H1 (cell line): ENCODE results near the gene RETREG3. TPM values are rescaled to one million over a fixed set of nuclear protein-coding genes. Genes with fewer than 3 reads are reported as not detected.

Experiments used
- CTCF ChIA-PET: fragments of 300-600 bp; sonication (Branson Sonifier 250); formaldehyde crosslinking; loops from one replicate; lab custom pipeline; 2021; ENCODE audit not compliant: partially characterized antibody; lab: Charles Lee
- POLR2A ChIA-PET: fragments of 300-600 bp; sonication (Branson Sonifier 250); formaldehyde crosslinking; loops from one replicate; lab custom pipeline; 2021; ENCODE audit warnings: inconsistent platforms; ENCODE audit not compliant: partially characterized antibody; lab: Charles Lee
- DNase-seq, 2 experiments: peaks; one replicate each; pipeline versions ENCODE4 v3.0.0 to v3.0.0-alpha.2; 2010 to 2022; ENCODE audit warnings: low spot score in 2 of 2, low read depth in 1 of 2, mixed read lengths in 1 of 2
- FAIRE-seq: peaks from 2 replicates; lab custom pipeline; 2011; peaks lifted over from hg19 to GRCh38; lab: Jason Lieb, UNC
- H2AFZ ChIP-seq: 2 replicates; pipeline ENCODE4 v1.8.1; 2012; ENCODE audit warnings: low read length, inconsistent platforms
- H2AK5ac ChIP-seq: 2 replicates; pipeline ENCODE4 v1.6.1; 2013; ENCODE audit warnings: low read depth, low read length
- H2BK120ac ChIP-seq: replicated peaks from 2 replicates; pipeline ENCODE3; 2013; ENCODE audit warnings: low read depth, low read length, inconsistent platforms
- H2BK12ac ChIP-seq: 2 replicates; pipeline ENCODE4 v1.6.1; 2013; ENCODE audit warnings: low read depth, low read length
- H2BK15ac ChIP-seq: 2 replicates; pipeline ENCODE4 v1.6.1; 2013; ENCODE audit warnings: low read length
- H2BK20ac ChIP-seq: 2 replicates; pipeline ENCODE4 v1.6.1; 2013; ENCODE audit warnings: low read length
- H2BK5ac ChIP-seq: 2 replicates; pipeline ENCODE4 v1.6.1; 2013; ENCODE audit warnings: low read depth, low read length
- H3K14ac ChIP-seq: 2 replicates; pipeline ENCODE4 v1.6.1; 2013; ENCODE audit warnings: inconsistent platforms; ENCODE audit not compliant: insufficient read length
- H3K18ac ChIP-seq: 2 replicates; pipeline ENCODE4 v1.6.1; 2013; ENCODE audit warnings: low read length; ENCODE audit errors: extremely low read depth
- H3K23ac ChIP-seq: 2 replicates; pipeline ENCODE4 v1.6.1; 2013; ENCODE audit warnings: inconsistent platforms; ENCODE audit not compliant: insufficient read length
- H3K23me2 ChIP-seq: 2 replicates; pipeline ENCODE4 v1.6.1; 2013; ENCODE audit warnings: low read depth, low read length
- H3K27ac ChIP-seq: 2 replicates; pipeline ENCODE4 v1.6.1; 2011; ENCODE audit warnings: low read depth, low read length, inconsistent platforms
- H3K27me3 ChIP-seq, 4 experiments: replicated peaks in 1 of 4; 1 replicate in 1 of 4; 2 replicates in 3 of 4; pipeline versions ENCODE4 v1.6.1 to v1.8.1; 2011 to 2013; ENCODE audit warnings: low read length in 3 of 4, mild to moderate bottlenecking in 3 of 4, inconsistent platforms in 2 of 4, mixed read lengths in 2 of 4, moderate library complexity in 1 of 4; ENCODE audit not compliant: control insufficient read depth in 3 of 4, insufficient read depth in 3 of 4; ENCODE audit errors: extremely low read depth in 1 of 4
- H3K36me3 ChIP-seq, 4 experiments: 2 replicates each; pipeline versions ENCODE4 v1.6.1 to v1.8.1; 2011 to 2013; ENCODE audit warnings: mild to moderate bottlenecking in 4 of 4, low read length in 3 of 4, moderate library complexity in 2 of 4, control low read depth in 1 of 4, inconsistent platforms in 1 of 4; ENCODE audit not compliant: insufficient read depth in 4 of 4, control insufficient read depth in 2 of 4
- H3K4ac ChIP-seq: replicated peaks from 2 replicates; pipeline ENCODE3; 2013; ENCODE audit warnings: low read length, low read depth, mixed read lengths, inconsistent platforms; ENCODE audit not compliant: insufficient read length
- H3K4me1 ChIP-seq, 4 experiments: replicated peaks in 1 of 4; 1 replicate in 1 of 4; 2 replicates in 3 of 4; pipeline versions ENCODE4 v1.6.1 to v1.8.1; 2011 to 2013; ENCODE audit warnings: low read length in 3 of 4, inconsistent platforms in 2 of 4, mixed read lengths in 1 of 4; ENCODE audit not compliant: insufficient read depth in 4 of 4, control insufficient read depth in 3 of 4
- H3K4me2 ChIP-seq, 2 experiments: 2 replicates each; pipeline versions ENCODE4 v1.6.1 to v1.8.1; 2011 to 2013; ENCODE audit warnings: low read depth in 2 of 2, low read length in 2 of 2, control low read depth in 1 of 2, inconsistent platforms in 1 of 2, mild to moderate bottlenecking in 1 of 2; ENCODE audit not compliant: insufficient read depth in 1 of 2
- H3K4me3 ChIP-seq, 4 experiments: fragments of 200-600, 300-600 bp in 1 of 4; sonication (generic), shearing (Covaris generic), sonication (Bioruptor Twin) in 1 of 4; 2 replicates each; pipeline versions ENCODE4 v1.5.1 to v1.8.1; 2011 to 2016; ENCODE audit warnings: low read length in 4 of 4, low read depth in 3 of 4, control low read depth in 2 of 4, inconsistent platforms in 2 of 4, mild to moderate bottlenecking in 2 of 4, mixed read lengths in 1 of 4, moderate library complexity in 1 of 4; ENCODE audit not compliant: insufficient read depth in 2 of 4; ENCODE audit errors: extremely low read depth in 1 of 4
- H3K56ac ChIP-seq: replicated peaks from 2 replicates; pipeline ENCODE3; 2013; ENCODE audit warnings: low read depth, mild to moderate bottlenecking, mixed read lengths, low read length, inconsistent platforms; ENCODE audit not compliant: insufficient read length
- H3K79me1 ChIP-seq: 2 replicates; pipeline ENCODE4 v1.6.1; 2013; ENCODE audit warnings: low read depth, low read length, control low read depth
- H3K79me2 ChIP-seq, 2 experiments: 2 replicates each; pipeline versions ENCODE4 v1.6.1 to v1.8.1; 2012 to 2013; ENCODE audit warnings: low read length in 2 of 2, mild to moderate bottlenecking in 2 of 2, inconsistent platforms in 1 of 2; ENCODE audit not compliant: insufficient read depth in 2 of 2, control insufficient read depth in 1 of 2
- H3K9ac ChIP-seq, 4 experiments: replicated peaks in 1 of 4; 1 replicate in 1 of 4; 2 replicates in 3 of 4; pipeline versions ENCODE4 v1.6.1 to v1.8.1; 2011 to 2013; ENCODE audit warnings: low read depth in 3 of 4, low read length in 3 of 4, control low read depth in 2 of 4, mild to moderate bottlenecking in 2 of 4, moderate library complexity in 2 of 4, inconsistent platforms in 1 of 4; ENCODE audit errors: extremely low read depth in 1 of 4
- H3K9me3 ChIP-seq, 2 experiments: 2 replicates each; pipeline versions ENCODE4 v1.6.1 to v1.8.1; 2012 to 2013; ENCODE audit warnings: mild to moderate bottlenecking in 2 of 2, moderate library complexity in 2 of 2, control low read depth in 1 of 2, inconsistent platforms in 1 of 2, low read depth in 1 of 2, low read length in 1 of 2, mixed read lengths in 1 of 2; ENCODE audit not compliant: insufficient read depth in 2 of 2
- H4K20me1 ChIP-seq, 2 experiments: replicated peaks in 1 of 2; 2 replicates each; pipeline versions ENCODE3 to v1.8.1; 2011 to 2013; ENCODE audit warnings: inconsistent platforms in 2 of 2, low read length in 2 of 2, mild to moderate bottlenecking in 1 of 2; ENCODE audit not compliant: insufficient read depth in 2 of 2, control insufficient read depth in 1 of 2
- H4K5ac ChIP-seq: 2 replicates; pipeline ENCODE4 v1.6.1; 2013; ENCODE audit warnings: low read length, low read depth, mixed read lengths, inconsistent platforms; ENCODE audit not compliant: insufficient read length
- H4K8ac ChIP-seq: 2 replicates; pipeline ENCODE4 v1.8.0; 2013; ENCODE audit warnings: mild to moderate bottlenecking, moderate library complexity, low read length, inconsistent platforms; ENCODE audit not compliant: insufficient read depth; ENCODE audit errors: extremely low read depth
- H4K91ac ChIP-seq: replicated peaks from 2 replicates; pipeline ENCODE3; 2013; ENCODE audit warnings: low read length, mixed read lengths, inconsistent platforms; ENCODE audit not compliant: insufficient read length
- BACH1 ChIP-seq: IDR thresholded peaks from 2 replicates; pipeline ENCODE4 v1.6.1; 2012; ENCODE audit warnings: low read length, improper control_type of control experiment
- GABPA ChIP-seq: IDR thresholded peaks from 2 replicates; pipeline ENCODE4 v1.6.1; 2011; ENCODE audit warnings: mild to moderate bottlenecking, low read length, moderate library complexity, borderline replicate concordance; ENCODE audit not compliant: insufficient read depth
- HDAC6 ChIP-seq: IDR thresholded peaks from one replicate; pipeline ENCODE4 v1.7.1; 2012; ENCODE audit warnings: low read depth, mild to moderate bottlenecking, inconsistent platforms, low read length, moderate library complexity
- RFX5 ChIP-seq: IDR thresholded peaks from 2 replicates; pipeline ENCODE4 v1.6.1; 2011; ENCODE audit warnings: low read depth, low read length, improper control_type of control experiment, borderline replicate concordance
- RXRA ChIP-seq: IDR thresholded peaks from 2 replicates; pipeline ENCODE4 v1.6.1; 2011; ENCODE audit warnings: low read depth, mild to moderate bottlenecking, low read length, moderate library complexity; ENCODE audit not compliant: insufficient read depth
- SP4 ChIP-seq: IDR thresholded peaks from 2 replicates; pipeline ENCODE4 v1.6.1; 2012; ENCODE audit warnings: low read length, inconsistent platforms
- TCF12 ChIP-seq: IDR thresholded peaks from 2 replicates; pipeline ENCODE4 v1.6.1; 2011; ENCODE audit warnings: low read depth, mild to moderate bottlenecking, low read length
- WGBS, 2 experiments: shearing (Covaris generic) in 1 of 2; methylation state at CpG; one replicate each; pipeline versions ENCODE4 v1.1.6 to v1.1.7; 2013 to 2015; ENCODE audit warnings: low lambda C conversion rate in 2 of 2, mixed read lengths in 2 of 2, inconsistent platforms in 1 of 2, low coverage in 1 of 2, missing lambda C conversion rate in 1 of 2; ENCODE audit not compliant: insufficient replicate concordance in 2 of 2, insufficient coverage in 1 of 2, insufficient read length in 1 of 2; ENCODE audit errors: extremely low coverage in 1 of 2, missing lambda C conversion rate in 1 of 2; 5-methylcytosine and 5-hydroxymethylcytosine counted together
- polyA plus RNA-seq, 7 experiments: library from polyadenylated mRNA; depleted of rRNA in 3 of 7; stranded (reverse) in 5 of 7; unstranded in 2 of 7; fragments of >200 nt in 5 of 7; fragments of 200-250 nt in 2 of 7; gene quantifications; 1 replicate in 5 of 7; 2 replicates in 1 of 7; 4 replicates in 1 of 7; pipeline versions ENCODE4 v1.2.1 to v1.2.3, GENCODE V29; 2011 to 2013; ENCODE audit warnings: missing spikeins in 2 of 7, mixed read lengths in 2 of 7
- total RNA-seq: library from RNA; stranded (reverse); fragmentation: NEBNext Ultra II Directional; extraction: Animal tissue kit (Norgen Biotek cat#: 25700); gene quantifications from 2 replicates; pipeline ENCODE4 v1.2.1, GENCODE V29; 2021
- TF ChIP-seq, protein P1 (sequence below): IDR thresholded peaks from 2 replicates; pipeline ENCODE4 v1.6.1; 2012; ENCODE audit warnings: inconsistent platforms
- TF ChIP-seq, protein P2 (sequence below): IDR thresholded peaks from 2 replicates; pipeline ENCODE4 v1.6.1; 2011; ENCODE audit warnings: low read length, improper control_type of control experiment
- TF ChIP-seq, protein P3 (sequence below): IDR thresholded peaks from 2 replicates; pipeline ENCODE4 v1.6.1; 2012; ENCODE audit warnings: inconsistent platforms

Gene RETREG3
- total and polyA plus RNA-seq, 2 of the 8 experiments (the other 6 are each of a cell fraction or from before 2014, with no cell fraction given), result 23.7 to 42.6 TPM

DNA sequence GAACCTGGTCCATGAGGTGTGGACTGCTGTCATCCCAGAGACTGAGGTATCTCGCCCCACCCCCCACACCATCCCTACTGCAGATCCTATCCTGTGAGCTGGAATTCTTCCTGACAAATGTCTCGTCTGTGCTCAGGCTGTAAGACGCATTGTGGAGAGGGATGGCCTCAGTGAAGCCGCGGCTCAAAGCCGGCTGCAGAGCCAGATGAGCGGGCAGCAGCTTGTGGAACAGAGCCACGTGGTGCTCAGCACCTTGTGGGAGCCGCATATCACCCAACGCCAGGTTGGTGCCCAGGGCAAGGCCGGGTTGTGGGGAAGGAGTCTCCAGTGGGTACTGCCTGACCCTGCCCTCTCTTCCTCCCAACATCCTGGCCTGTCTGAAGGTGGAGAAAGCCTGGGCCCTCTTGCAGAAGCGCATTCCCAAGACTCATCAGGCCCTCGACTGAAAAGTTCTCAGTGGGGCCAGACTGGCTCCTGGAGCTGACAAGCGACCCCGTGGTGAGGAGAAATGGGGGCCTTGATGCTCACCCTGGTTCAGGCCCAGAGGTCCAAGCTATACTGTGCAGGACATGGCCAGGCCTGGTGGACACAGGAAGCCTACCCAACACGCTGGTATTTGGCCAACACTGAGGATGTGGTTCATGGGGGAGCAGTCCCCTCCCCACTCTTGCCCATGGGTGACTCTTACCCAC lies 43.5 kb downstream of the RETREG3 start:
- Histone ChIP-seq H3K79me1 (peaks cover 17% of the 10 kb centered on the region), H4K20me1 (peaks cover 0 to 1% of the 10 kb centered on the region in 2 experiments), H3K4me3 (no peak overlapping the region), H4K5ac (no peak overlapping the region), H3K56ac (no peak overlapping the region), H2BK20ac (no peak overlapping the region), H3K14ac (no peak overlapping the region), H2AK5ac (no peak overlapping the region), H3K23ac (no peak overlapping the region), H2AFZ (no peak overlapping the region), H3K9ac (no peak overlapping the region), H3K27ac (no peak overlapping the region), H3K79me2 (peaks cover 9 to 22% of the 10 kb centered on the region in 2 experiments; a peak in 3 of 4 replicates), H3K18ac (no peak overlapping the region), H2BK12ac (no peak overlapping the region), H2BK5ac (peak overlapping the region; percentile 39; the same call in 1 of the 2 replicates), H4K8ac (no peak overlapping the region), H3K4me1 (peaks cover 0 to 21% (median 9%) of the 10 kb centered on the region in 4 experiments; a peak in 5 of 7 replicates), H3K4ac (no peak overlapping the region), H2BK15ac (peak overlapping the region; percentile 29; the same call in 1 of the 2 replicates), H3K23me2 (peaks cover 18% of the 10 kb centered on the region), H2BK120ac (no peak overlapping the region), H3K9me3 (no peaks in the 10 kb centered on the region), H3K36me3 (peaks cover 14 to 33% (median 28%) of the 10 kb centered on the region in 4 experiments), H3K4me2 (no peak overlapping the region; a peak in 1 of 4 replicates), H3K27me3 (no peaks in the 10 kb centered on the region), H4K91ac (no peak overlapping the region)
- DNase-seq (no peak), FAIRE-seq (no peak)
- POLR2A ChIA-PET, result interaction anchor here (0.8 to 8.1 kb wide), 5 partner anchors 10 to 410 kb away, joined by 3 to 74 read pairs (median 3); partner anchors contain the start of genes HSD17B1 and PSMC3IP
- 92% methylated on average over 16 of the region's 16 CpGs; no CpG with 5 or more reads in 1 of the 2 experiments for WGBS, 2 experiments
- CTCF ChIA-PET, result interaction anchor here (1.0 to 3.9 kb wide), 4 partner anchors 12 to 48 kb away, joined by 3 to 22 read pairs (median 9); partner anchors contain the start of genes HSD17B1 and PSMC3IP
- TF ChIP-seq GABPA, result no peak
- TF ChIP-seq, protein P1, sequence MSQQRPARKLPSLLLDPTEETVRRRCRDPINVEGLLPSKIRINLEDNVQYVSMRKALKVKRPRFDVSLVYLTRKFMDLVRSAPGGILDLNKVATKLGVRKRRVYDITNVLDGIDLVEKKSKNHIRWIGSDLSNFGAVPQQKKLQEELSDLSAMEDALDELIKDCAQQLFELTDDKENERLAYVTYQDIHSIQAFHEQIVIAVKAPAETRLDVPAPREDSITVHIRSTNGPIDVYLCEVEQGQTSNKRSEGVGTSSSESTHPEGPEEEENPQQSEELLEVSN, result no peak
- TF ChIP-seq, protein P2, sequence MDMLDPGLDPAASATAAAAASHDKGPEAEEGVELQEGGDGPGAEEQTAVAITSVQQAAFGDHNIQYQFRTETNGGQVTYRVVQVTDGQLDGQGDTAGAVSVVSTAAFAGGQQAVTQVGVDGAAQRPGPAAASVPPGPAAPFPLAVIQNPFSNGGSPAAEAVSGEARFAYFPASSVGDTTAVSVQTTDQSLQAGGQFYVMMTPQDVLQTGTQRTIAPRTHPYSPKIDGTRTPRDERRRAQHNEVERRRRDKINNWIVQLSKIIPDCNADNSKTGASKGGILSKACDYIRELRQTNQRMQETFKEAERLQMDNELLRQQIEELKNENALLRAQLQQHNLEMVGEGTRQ, result no peak
- TF ChIP-seq SP4, result no peak
- no peak for TF ChIP-seq RFX5
- no peak for TF ChIP-seq TCF12
- TF ChIP-seq, protein P3, sequence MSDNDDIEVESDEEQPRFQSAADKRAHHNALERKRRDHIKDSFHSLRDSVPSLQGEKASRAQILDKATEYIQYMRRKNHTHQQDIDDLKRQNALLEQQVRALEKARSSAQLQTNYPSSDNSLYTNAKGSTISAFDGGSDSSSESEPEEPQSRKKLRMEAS, result no peak
- no peak for TF ChIP-seq RXRA
- no peak for TF ChIP-seq BACH1
- no peak for TF ChIP-seq HDAC6
